Activated naive CD8-positive, alpha-beta T cell treated with anti-CD3 and anti-CD28 coated beads, Interleukin-2, amount 10 ng/mL, durations not matched to agents 7 days and 5 days (primary cell): ENCODE data around the gene TBL1X. TPM values are rescaled to one million over a fixed set of nuclear protein-coding genes. Genes with fewer than 3 reads are reported as not detected.
A peak's percentile ranks its signal among the peaks of the same experiment; 100 is the strongest.

Experiments used
- ATAC-seq: fragments of 150-1000 bp; cut with Tn5 transposase; one replicate; pipeline ENCODE4 v1.10.0; 2021; ENCODE audit warnings: low read depth, moderate library complexity
- POLR2A ChIA-PET: fragments of 350-600 bp; sonication (Branson Sonifier 250); formaldehyde crosslinking; loops from one replicate; lab custom pipeline; 2021; ENCODE audit warnings: antibody characterized with exemption; lab: Charles Lee
- DNase-seq: peaks from one replicate; pipeline ENCODE4 v3.0.0; 2021
- H3K27ac Mint-ChIP-seq: one replicate; pipeline ENCODE4 v1.8.0; 2022; ENCODE audit warnings: mild to moderate bottlenecking, mixed read lengths
- H3K27me3 Mint-ChIP-seq: one replicate; pipeline ENCODE4 v1.8.0; 2022; ENCODE audit warnings: mild to moderate bottlenecking, moderate library complexity, mixed read lengths
- H3K36me3 Mint-ChIP-seq: one replicate; pipeline ENCODE4 v1.8.0; 2021; ENCODE audit warnings: mild to moderate bottlenecking, mixed read lengths
- H3K4me1 Mint-ChIP-seq: one replicate; pipeline ENCODE4 v1.8.0; 2021; ENCODE audit warnings: mixed read lengths
- H3K4me3 Mint-ChIP-seq: one replicate; pipeline ENCODE4 v1.8.0; 2022; ENCODE audit warnings: mild to moderate bottlenecking, moderate library complexity, mixed read lengths
- H3K9me3 Mint-ChIP-seq: one replicate; pipeline ENCODE4 v1.8.0; 2021; ENCODE audit warnings: mixed read lengths
- total RNA-seq, 2 experiments: library from RNA; stranded (reverse); gene quantifications; one replicate each; pipeline ENCODE4 v1.2.3, GENCODE V29; 2021

TBL1X gene
- total RNA-seq, 2 experiments from 2014 or later, result 29.7 to 31.1 TPM

DNA sequence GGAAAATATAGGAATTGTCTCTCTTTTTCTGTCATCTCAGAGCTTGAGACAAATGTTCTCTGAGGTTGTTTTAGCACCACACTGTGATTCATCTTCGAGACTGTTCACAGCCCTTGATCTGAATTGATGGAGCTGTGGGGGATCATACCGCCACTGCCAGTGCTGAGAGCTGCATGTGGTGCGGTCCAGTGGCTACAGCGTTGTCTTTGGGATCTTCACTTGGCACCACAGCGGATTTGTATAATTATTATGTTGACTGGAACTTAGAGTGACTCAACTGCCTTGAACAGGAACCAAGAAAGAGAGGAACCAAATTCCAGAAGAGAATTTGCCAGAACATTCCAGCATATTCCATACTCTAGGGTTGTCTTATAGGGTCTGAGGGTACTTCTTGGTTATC is 29.1 kb downstream of the TBL1X start:
- no peaks in the 10 kb centered on the region for H3K27me3 Mint-ChIP-seq
- no peak for ATAC-seq
- H3K36me3 Mint-ChIP-seq, result peaks cover 10% of the 10 kb centered on the region

DNA sequence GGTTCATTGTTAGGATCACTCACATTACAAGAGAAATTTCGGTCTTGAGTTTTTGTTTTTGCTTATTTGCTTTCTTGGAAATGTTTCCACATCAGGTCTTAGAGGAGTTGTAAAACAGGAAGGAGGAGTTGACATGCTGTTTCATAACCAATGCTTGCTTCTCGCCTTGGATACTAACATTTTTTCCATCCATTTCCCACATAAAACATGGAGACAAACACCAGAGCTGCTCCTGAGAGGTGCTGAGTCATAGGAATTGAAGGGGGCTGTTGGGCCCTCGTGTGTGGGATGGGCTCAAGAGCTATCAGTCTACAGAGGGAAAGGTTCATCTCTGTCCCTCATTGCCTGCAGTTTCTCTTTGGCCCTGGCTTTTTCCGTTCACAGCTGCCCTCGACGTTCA is 29.9 kb downstream of the TBL1X start:
- DNase-seq (no peak), ATAC-seq (no peak)
- Mint-ChIP-seq H3K27ac (no peak overlapping the region), H3K27me3 (no peaks in the 10 kb centered on the region), H3K9me3 (no peaks in the 10 kb centered on the region), H3K36me3 (peaks cover 8% of the 10 kb centered on the region), H3K4me3 (no peak overlapping the region), H3K4me1 (peaks cover 2% of the 10 kb centered on the region)
- POLR2A ChIA-PET, result no interaction called here

More for the DNA sequence above, 29.1 kb downstream of the TBL1X start:
- no peak for DNase-seq
- H3K27ac Mint-ChIP-seq, result no peak overlapping the region
- POLR2A ChIA-PET, result no interaction called here
- H3K9me3 Mint-ChIP-seq, result no peaks in the 10 kb centered on the region
- no peak overlapping the region for H3K4me3 Mint-ChIP-seq
- no peaks in the 10 kb centered on the region for H3K4me1 Mint-ChIP-seq

DNA sequence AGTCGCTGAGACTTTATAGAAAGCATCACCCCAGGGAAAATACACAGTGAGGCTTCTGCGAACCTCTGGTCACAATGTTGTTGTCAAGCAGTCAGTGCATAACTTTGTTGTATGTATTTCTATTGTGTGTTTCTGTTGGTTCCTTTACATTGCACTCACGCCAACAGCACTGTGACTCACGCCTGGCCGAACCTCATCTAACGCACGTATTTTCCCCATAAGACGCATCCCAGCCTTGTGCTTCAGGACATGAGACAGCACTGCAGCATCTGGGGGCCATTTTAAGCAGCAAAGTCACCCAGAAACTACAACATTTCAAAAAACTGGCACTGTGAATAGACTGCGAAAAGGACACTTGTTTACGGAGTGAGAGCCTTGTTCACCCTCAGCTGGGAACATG is 30.6 kb downstream of the TBL1X start:
- no peak overlapping the region for H3K4me3 Mint-ChIP-seq
- H3K27ac Mint-ChIP-seq, result no peak overlapping the region
- no peak for ATAC-seq
- POLR2A ChIA-PET, result no interaction called here
- H3K36me3 Mint-ChIP-seq, result peaks cover 8% of the 10 kb centered on the region
- peaks cover 2% of the 10 kb centered on the region for H3K4me1 Mint-ChIP-seq
- DNase-seq, result no peak
- H3K9me3 Mint-ChIP-seq, result no peaks in the 10 kb centered on the region
- no peaks in the 10 kb centered on the region for H3K27me3 Mint-ChIP-seq

DNA sequence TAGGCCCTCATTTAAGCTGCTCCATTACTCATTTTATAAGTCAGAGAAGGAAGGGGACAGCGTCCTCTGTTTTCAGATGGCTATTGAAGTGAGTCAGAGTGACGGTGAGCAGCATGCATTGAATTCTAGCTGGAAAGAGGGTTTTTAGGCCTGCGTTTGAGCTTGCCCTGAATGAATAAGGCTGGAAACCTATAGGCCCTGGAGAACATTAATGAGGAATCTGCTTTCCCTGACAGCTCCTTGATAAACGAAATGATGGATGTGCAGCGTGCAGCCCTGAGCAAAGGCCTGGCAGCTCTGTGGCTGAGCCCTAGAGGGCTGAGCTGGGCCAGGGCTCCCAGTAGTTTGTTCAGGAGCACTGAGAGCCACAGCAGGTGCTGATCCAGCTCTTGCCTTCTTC is 33.4 kb downstream of the TBL1X start:
- POLR2A ChIA-PET, result no interaction called here
- Mint-ChIP-seq H3K27me3 (no peaks in the 10 kb centered on the region), H3K4me3 (no peak overlapping the region), H3K4me1 (peaks cover 2% of the 10 kb centered on the region), H3K9me3 (no peaks in the 10 kb centered on the region), H3K27ac (no peak overlapping the region), H3K36me3 (peaks cover 23% of the 10 kb centered on the region)
- ATAC-seq (no peak), DNase-seq (no peak)

DNA sequence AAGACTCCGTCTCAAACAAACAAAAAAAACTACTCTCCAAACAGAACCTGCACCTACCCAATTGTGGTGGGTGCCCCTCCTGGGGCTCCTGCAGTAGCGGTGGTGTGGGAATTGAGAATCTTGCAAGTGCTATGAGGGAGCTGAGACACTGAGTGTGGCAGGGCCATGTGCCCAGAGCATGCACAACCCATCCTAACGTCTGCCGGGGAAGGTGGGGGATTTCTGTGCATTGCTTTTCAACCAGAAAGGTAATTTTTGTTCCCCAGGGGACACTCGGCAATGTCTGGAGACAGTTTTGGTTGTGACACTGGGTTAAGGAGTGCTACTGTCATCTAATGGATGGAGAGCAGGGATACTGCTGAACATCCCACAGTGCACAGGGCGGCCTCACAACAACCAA is 35.7 kb downstream of the TBL1X start:
- no peaks in the 10 kb centered on the region for H3K27me3 Mint-ChIP-seq
- H3K4me3 Mint-ChIP-seq, result no peak overlapping the region
- H3K4me1 Mint-ChIP-seq, result peaks cover 2% of the 10 kb centered on the region
- no peak for DNase-seq
- POLR2A ChIA-PET, result no interaction called here
- peaks cover 34% of the 10 kb centered on the region for H3K36me3 Mint-ChIP-seq
- H3K9me3 Mint-ChIP-seq, result no peaks in the 10 kb centered on the region
- H3K27ac Mint-ChIP-seq, result no peak overlapping the region
- no peak for ATAC-seq

DNA sequence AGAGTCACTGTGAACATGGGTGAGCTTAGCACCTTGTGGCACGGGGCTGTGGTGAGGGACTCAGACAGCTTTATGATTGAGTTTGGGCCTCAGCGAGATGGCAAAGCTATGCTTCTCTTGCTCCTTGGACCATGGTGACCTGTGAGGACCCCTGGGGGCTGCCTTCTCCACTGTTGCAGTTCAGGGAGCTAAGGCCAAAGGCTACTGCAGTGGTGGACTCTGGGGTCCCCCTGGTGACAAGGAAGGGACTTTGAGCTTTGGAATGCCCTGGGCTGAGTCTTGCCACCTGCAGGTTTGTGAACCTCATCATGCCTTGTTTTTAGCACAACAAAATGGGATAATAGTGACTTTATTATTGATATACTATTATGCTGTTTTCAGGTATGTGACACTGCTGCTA is 36.5 kb downstream of the TBL1X start:
- POLR2A ChIA-PET, result no interaction called here
- H3K4me3 Mint-ChIP-seq, result no peak overlapping the region
- ATAC-seq, result no peak
- no peaks in the 10 kb centered on the region for H3K27me3 Mint-ChIP-seq
- peaks cover 2% of the 10 kb centered on the region for H3K4me1 Mint-ChIP-seq
- H3K9me3 Mint-ChIP-seq, result peaks cover 2% of the 10 kb centered on the region
- peaks cover 34% of the 10 kb centered on the region for H3K36me3 Mint-ChIP-seq
- no peak overlapping the region for H3K27ac Mint-ChIP-seq
- no peak for DNase-seq

DNA sequence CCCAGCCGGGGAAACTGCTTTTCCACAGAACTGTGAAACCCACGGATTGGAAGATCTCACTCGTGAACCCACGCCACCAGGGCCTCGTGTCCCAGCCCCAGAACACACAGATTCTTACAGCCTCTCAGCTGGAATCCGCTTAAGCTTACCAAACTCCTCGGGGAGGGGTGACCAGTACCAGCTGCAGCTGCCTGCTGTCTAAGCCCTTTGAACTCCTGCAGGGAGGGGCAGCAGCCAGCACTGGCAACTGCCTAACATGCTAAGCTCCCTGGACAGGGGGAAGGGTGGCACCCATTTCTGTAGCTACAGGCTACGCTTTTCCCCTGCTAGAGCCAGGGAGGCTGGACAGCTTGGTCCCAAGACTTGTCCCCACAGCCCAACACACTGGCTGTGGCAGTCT is 38.4 kb downstream of the TBL1X start:
- Mint-ChIP-seq H3K27ac (no peak overlapping the region), H3K27me3 (no peaks in the 10 kb centered on the region), H3K4me3 (no peak overlapping the region), H3K36me3 (peaks cover 39% of the 10 kb centered on the region), H3K9me3 (peaks cover 2% of the 10 kb centered on the region), H3K4me1 (peaks cover 2% of the 10 kb centered on the region)
- ATAC-seq (no peak), DNase-seq (no peak)
- POLR2A ChIA-PET, result no interaction called here

DNA sequence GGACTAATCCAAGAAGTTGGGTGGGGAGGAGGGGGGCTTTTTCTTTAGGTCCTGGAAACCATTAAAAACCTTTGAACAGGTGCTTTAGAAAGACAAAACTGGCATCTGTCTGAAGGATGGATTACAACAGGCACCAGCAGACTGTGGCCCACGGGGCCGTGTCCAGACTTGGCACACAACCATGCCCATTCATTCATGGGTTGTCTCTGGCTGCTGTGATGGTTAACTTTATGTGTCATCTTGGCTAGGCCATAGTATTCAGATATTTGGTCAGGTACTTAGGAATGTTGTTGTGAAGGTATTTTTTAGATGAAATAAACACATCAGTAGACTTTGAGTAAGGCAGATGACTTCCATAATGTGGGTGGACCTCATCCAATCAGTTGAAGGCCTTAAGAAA is 45.5 kb downstream of the TBL1X start:
- no peak for DNase-seq
- H3K27ac Mint-ChIP-seq, result no peak overlapping the region
- H3K4me3 Mint-ChIP-seq, result no peak overlapping the region
- POLR2A ChIA-PET, result no interaction called here
- peaks cover 10% of the 10 kb centered on the region for H3K4me1 Mint-ChIP-seq
- H3K36me3 Mint-ChIP-seq, result peaks cover 34% of the 10 kb centered on the region
- H3K27me3 Mint-ChIP-seq, result no peaks in the 10 kb centered on the region
- ATAC-seq, result no peak
- H3K9me3 Mint-ChIP-seq, result peaks cover 4% of the 10 kb centered on the region

DNA sequence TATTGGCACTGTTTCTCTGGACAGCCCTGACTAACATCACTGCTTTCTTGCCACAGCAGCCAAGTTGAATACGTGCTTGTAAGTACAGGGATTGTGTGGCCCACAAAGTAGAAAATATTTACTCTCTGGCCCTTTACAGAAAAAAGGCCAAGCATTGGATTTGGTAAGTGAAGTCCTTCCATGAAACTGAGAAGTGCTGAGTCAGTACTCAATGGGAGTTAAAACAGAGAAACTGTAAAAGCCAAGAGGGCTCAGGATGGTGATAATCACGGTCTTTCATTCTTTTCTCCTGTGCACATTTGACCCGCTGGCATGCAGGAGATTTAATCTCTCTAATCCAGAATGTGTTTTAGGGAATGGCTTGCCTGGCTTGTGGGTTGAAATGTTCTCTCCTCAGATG is 46.1 kb downstream of the TBL1X start:
- Mint-ChIP-seq H3K27ac (no peak overlapping the region), H3K4me3 (no peak overlapping the region), H3K36me3 (peaks cover 31% of the 10 kb centered on the region), H3K27me3 (no peaks in the 10 kb centered on the region), H3K9me3 (peaks cover 4% of the 10 kb centered on the region), H3K4me1 (peaks cover 15% of the 10 kb centered on the region)
- ATAC-seq (no peak), DNase-seq (no peak)
- POLR2A ChIA-PET, result no interaction called here

DNA sequence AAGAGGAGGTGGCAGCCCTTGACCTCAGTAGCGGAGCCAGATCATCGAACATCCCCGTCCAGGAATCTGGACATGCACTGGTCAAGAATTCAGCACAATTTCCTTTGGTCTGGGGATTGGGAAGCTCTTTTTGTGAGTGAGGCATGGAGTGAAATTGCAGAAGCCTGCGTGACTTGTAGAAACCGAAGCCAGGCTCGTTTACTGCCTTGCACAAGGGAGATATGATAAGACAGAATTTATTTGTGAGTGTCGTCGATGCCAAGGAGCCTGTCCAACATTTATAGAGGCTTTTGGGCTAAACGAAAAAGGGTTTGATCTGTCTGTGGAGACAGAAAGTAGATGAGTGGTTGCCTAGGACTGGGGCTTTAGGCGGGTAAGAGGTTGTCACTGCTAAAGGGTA is 50.6 kb downstream of the TBL1X start:
- peak overlapping the region; percentile 86 for H3K27ac Mint-ChIP-seq
- H3K4me3 Mint-ChIP-seq, result peak overlapping the region; percentile 71
- peaks cover 20% of the 10 kb centered on the region for H3K36me3 Mint-ChIP-seq
- ATAC-seq (no peak), DNase-seq (no peak)
- no peaks in the 10 kb centered on the region for H3K27me3 Mint-ChIP-seq
- H3K4me1 Mint-ChIP-seq, result peaks cover 28% of the 10 kb centered on the region
- POLR2A ChIA-PET, result interaction anchor here (0.9 kb wide), 1 partner anchor 160 kb away, joined by 3 read pairs; no protein-coding TSS in a partner anchor
- peaks cover 2% of the 10 kb centered on the region for H3K9me3 Mint-ChIP-seq

DNA sequence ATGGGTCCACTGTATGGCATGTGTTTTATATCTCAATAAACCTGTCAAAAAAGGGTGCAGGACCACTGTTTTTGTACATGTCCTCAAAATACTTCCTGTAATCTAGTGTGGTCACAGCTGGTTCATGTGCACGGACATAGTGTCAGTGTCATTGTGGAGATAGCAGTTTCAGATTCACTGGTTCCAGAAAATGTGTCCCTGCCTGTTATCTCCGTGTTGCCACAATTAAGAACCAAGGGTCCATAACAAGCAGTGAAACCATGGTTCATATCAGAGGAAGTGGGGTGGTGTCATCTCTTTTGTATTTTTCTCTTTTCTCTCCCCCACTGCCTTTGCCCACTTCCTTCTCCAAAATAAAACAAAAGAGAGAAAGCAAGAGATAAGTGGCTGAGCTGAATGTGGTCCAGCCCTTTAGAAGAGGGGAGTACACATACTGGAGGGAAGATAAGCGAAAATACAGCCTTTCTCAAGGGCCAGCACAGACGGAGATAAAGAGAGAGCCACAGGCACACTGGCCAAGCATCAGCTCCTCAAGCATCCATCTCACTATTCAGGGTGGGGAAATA is 51.2 kb downstream of the TBL1X start:
- POLR2A ChIA-PET, result interaction anchor here (0.9 kb wide), 1 partner anchor 160 kb away, joined by 3 read pairs; no protein-coding TSS in a partner anchor
- peak overlapping the region; percentile 71 for H3K4me3 Mint-ChIP-seq
- peaks cover 28% of the 10 kb centered on the region for H3K4me1 Mint-ChIP-seq
- peak overlapping the region; percentile 86 for H3K27ac Mint-ChIP-seq
- no peaks in the 10 kb centered on the region for H3K27me3 Mint-ChIP-seq
- peaks cover 2% of the 10 kb centered on the region for H3K9me3 Mint-ChIP-seq
- no peak for DNase-seq
- H3K36me3 Mint-ChIP-seq, result peaks cover 17% of the 10 kb centered on the region
- peak; percentile 88 for ATAC-seq

DNA sequence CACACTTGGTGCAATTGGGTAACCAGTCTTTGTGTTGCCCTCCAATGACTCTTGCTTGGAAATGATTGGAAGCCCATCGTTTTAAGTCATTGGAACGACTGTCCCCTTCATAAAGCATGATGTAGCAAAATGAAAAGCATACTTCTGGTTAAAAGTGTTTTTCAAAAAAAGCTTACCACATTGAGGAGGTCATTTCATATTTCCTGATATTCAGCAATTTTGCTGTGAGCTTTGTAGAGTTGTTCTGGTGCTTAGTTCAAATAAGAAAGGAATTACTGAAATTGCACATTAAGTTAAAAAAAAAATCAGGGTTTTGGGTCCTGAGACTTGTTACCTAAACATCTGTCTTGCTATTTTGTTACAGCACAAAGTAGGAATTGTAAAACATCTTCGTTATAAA is 51.8 kb downstream of the TBL1X start:
- ATAC-seq (no peak), DNase-seq (no peak)
- no peak overlapping the region for H3K27ac Mint-ChIP-seq
- peaks cover 2% of the 10 kb centered on the region for H3K9me3 Mint-ChIP-seq
- POLR2A ChIA-PET, result no interaction called here
- H3K27me3 Mint-ChIP-seq, result no peaks in the 10 kb centered on the region
- H3K4me1 Mint-ChIP-seq, result peaks cover 28% of the 10 kb centered on the region
- H3K36me3 Mint-ChIP-seq, result peaks cover 15% of the 10 kb centered on the region
- no peak overlapping the region for H3K4me3 Mint-ChIP-seq

DNA sequence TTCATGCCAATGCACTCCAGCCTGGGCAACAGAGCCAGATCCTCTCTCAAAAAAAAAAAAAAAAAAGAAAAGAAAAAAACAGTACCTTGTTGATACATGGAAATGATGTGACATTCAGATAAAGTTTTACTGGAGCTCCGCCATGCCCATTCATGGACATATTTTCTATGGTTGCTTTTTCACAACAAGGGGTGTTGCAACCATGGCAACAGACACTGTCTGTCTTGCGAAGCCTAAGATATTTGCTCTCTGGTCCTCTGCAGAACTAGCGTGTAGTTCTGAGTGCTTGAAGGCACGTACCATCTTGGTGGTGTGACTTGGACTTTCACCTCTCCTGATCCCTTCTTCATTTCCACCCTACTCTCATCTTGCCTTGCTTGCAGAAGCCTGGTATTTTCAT is 53.2 kb downstream of the TBL1X start:
- no peak overlapping the region for H3K4me3 Mint-ChIP-seq
- no peak for ATAC-seq
- no peaks in the 10 kb centered on the region for H3K27me3 Mint-ChIP-seq
- peaks cover 11% of the 10 kb centered on the region for H3K36me3 Mint-ChIP-seq
- peaks cover 28% of the 10 kb centered on the region for H3K4me1 Mint-ChIP-seq
- H3K9me3 Mint-ChIP-seq, result peaks cover 2% of the 10 kb centered on the region
- DNase-seq, result no peak
- POLR2A ChIA-PET, result no interaction called here
- no peak overlapping the region for H3K27ac Mint-ChIP-seq

DNA sequence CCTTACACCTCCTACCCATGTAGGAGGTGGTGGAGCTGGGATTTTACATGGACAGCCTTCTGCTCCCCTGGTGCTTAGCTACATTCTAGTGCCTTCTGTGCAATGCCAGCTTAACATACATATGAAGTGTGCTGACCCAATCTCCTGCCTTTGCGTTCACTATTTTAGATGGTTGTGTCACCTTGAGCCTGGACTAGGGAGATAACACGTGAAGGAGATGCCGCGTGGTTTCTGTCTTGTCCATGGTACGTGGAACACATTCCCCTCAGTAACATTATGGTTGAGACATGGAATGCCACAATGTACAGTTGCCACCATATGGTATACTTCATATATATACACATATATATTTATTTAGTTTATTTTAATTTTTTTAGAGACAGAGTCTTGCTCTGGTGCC is 54.0 kb downstream of the TBL1X start:
- Mint-ChIP-seq H3K36me3 (peaks cover 5% of the 10 kb centered on the region), H3K4me1 (peaks cover 28% of the 10 kb centered on the region), H3K27me3 (no peaks in the 10 kb centered on the region), H3K27ac (no peak overlapping the region), H3K4me3 (no peak overlapping the region), H3K9me3 (no peaks in the 10 kb centered on the region)
- DNase-seq (no peak), ATAC-seq (no peak)
- POLR2A ChIA-PET, result no interaction called here
